HG03196 (cell line): ENCODE data around the gene RMDN3.
A peak's percentile ranks its signal among the peaks of the same experiment; 100 is the strongest.

Source experiments
- ATAC-seq: cut with Tn5 transposase; IDR thresholded peaks from one replicate; pipeline ENCODE4 v1.9.1; 2021; ENCODE audit not compliant: unreplicated experiment

Gene RMDN3, protein sequence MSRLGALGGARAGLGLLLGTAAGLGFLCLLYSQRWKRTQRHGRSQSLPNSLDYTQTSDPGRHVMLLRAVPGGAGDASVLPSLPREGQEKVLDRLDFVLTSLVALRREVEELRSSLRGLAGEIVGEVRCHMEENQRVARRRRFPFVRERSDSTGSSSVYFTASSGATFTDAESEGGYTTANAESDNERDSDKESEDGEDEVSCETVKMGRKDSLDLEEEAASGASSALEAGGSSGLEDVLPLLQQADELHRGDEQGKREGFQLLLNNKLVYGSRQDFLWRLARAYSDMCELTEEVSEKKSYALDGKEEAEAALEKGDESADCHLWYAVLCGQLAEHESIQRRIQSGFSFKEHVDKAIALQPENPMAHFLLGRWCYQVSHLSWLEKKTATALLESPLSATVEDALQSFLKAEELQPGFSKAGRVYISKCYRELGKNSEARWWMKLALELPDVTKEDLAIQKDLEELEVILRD

GRCh38 chr15:40754883-40755811, at the start of gene RMDN3:
TSS of gene RMDN3 (minus strand) at chr15:40755254. CDS start at chr15:40754783, 471 bp downstream.
- ATAC-seq, result peak; percentile 84

GRCh38 chr15:40803688-40804087, 48.6 kb upstream of the RMDN3 start:
- ATAC-seq, result no peak

- ATAC-seq, result no peak
Observed at GRCh38 chr15:40803076-40803475, 48.0 kb upstream of the RMDN3 start.

- ATAC-seq, result no peak
Observed at GRCh38 chr15:40799523-40799922, 44.5 kb upstream of the RMDN3 start.

GRCh38 chr15:40796512-40796911, 41.5 kb upstream of the RMDN3 start:
- ATAC-seq, result no peak

GRCh38 chr15:40796041-40796440, 41.0 kb upstream of the RMDN3 start:
- ATAC-seq, result no peak

GRCh38 chr15:40793216-40793989, 38.3 kb upstream of the RMDN3 start:
- ATAC-seq, result no peak

DNA sequence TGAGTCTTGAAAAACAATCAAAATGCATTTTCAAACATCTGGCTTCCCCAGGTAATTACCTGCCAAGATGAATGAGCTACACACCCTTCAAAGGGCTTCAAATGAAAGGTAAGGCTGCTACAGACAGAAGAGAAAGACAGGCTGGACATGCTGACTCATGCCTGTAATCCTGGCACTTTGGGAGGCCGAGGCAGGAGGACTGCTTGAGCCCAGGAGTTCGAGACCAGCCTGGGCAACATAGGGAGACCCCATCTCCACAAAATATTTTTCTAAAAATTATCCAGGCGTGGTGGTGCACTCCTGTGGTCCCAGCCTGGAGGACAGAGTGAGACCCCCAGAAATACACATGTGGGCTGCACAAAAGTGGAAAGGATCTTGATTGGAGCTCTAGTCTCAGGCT, 37.3 kb upstream of the RMDN3 start:
- ATAC-seq, result no peak

DNA sequence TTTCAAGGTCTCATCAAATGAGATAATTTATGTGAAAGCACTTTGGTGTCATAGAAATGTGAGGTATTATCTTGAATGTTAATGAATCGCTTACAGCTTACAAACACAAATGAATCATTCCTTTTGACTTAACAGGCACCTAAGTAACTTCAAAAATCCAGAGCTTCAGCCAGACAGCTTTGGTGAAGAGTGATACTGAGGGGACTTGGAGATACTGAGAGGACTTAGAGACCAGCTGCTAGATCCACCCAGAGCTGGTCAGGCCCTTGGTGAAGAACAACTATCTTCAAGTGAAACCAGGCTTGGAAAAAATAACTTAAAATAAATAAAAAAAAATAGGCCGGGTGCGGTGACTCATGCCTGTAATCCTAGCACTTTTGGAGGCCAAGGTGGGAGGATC, 35.7 kb upstream of the RMDN3 start:
- no peak for ATAC-seq

- no peak for ATAC-seq
Observed at GRCh38 chr15:40789999-40790398, 34.9 kb upstream of the RMDN3 start.

DNA sequence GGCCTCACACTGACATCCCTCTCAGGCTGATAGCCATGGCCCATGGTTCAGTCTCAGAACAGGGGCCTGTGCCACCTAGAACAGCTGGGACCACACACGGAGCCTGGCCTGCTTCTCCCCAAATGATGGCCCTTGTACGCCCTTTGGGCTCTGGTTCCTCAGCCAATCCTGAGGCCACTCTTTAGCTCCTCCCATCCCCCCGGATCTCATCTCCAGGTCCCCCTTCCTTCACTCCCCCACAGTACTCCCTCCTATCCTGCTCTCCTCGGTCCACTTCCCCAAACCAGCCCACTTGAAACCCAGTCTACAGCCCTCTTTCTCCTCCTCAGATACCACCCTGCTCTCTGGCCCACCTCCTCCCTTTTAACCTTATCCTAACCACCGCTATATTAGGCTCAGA, 34.1 kb upstream of the RMDN3 start:
- no peak for ATAC-seq

GRCh38 chr15:40787991-40788390, 32.9 kb upstream of the RMDN3 start:
- no peak for ATAC-seq

DNA sequence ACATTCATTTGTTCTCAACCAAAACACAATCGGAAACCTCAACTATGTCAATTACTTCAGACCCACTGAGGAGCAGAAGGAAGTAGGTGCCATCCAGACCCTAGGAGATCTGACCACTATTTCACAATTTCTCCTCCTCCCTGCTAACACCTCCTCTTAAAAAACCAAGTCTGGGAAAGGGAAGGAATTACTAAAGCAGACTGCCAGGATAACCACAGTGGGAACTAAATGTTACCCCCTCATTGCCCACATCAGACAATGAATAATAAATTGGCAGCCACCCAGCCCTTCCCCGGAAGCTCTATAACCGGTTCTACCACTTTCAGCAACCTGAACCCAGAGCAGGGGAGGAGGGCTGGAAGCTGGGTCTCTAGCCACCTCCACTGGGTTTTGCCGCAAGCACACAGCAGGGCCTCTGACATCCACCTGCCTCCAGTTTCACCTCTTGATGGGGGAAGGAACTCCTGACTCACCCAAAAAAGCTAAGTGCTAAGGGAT, 32.3 kb upstream of the RMDN3 start:
- no peak for ATAC-seq

- ATAC-seq, result no peak
Observed at GRCh38 chr15:40785814-40786213, 30.8 kb upstream of the RMDN3 start.

DNA sequence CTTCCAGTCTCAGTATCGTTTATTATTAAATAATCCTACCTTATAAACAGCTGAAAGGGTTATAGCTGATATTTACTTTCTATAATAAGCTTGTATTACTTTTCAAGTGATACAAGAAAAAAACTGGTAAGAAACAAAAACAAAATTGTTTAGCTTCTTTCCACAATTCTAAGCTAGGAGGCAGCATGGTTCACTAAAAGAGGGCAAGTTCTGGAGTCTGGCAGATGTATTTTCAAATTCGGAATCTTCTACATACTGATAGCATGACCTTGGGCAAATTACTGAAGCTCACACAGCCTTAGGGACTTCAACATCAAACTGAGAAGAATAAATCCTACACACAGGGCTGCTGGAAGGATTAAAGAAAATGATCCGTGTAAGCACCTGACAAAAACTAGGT, 30.1 kb upstream of the RMDN3 start:
- no peak for ATAC-seq

DNA sequence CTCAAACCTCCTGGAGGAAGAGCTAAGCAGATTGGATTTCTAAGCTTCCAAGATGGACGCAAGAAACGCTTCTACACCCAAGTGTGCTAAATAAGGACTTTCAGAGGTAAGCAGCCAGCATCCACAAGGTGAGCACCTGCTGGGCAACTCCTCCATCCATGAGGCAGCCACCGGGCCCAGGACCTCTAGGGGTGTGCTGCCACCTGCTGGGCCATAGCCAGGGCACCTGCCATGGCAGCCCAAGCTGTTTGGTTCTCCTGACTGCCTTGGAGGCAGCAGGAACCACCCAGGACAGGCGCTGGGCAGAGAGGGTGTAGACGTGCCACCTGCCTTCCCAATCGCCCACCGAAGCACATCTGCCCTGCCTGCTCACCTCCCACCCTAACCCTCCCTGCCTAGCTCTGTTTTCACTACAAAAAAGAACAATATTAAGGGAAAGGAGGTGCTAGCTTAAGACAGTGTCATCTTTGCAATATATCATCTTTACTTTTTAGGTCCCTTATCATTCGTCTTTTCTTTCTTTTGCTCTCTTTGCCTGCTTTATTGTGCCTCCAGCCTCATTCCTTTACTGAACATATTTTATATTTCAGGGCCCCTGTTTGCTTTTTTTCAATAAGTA, 27.7 kb upstream of the RMDN3 start:
- ATAC-seq, result no peak

DNA sequence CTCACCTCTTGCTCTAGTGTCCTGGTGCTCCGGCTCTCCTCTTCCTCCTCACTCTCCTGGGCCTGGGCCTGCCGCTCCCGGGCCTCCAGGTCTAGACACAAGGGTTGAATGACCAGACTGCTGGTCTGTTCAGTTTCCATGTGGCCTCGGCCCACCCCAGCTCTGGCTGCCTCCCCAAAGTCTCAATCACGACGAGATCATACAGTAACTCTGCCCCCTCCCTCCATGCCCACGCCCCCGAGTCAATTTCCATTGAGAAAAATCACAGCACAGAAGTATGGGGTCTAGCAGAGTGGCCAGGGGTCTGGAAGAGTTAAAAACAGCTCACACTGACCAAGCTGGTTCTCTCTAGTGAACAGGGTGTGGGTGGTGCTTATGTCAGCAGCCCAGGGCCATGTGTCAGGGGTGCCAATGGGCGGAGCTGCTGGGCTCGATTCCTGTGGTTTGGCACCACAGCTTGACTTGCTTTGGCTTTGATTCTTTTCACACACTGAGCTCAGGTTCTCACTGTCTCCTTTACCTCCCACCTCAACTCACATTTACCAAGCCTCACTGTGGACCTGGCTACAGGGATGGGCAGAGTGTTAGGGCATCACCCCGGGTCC, 21.6 kb upstream of the RMDN3 start:
- no peak for ATAC-seq

GRCh38 chr15:40775740-40776536, 20.9 kb upstream of the RMDN3 start:
- no peak for ATAC-seq

GRCh38 chr15:40775007-40775406, 20.0 kb upstream of the RMDN3 start:
- no peak for ATAC-seq
